22Rv1 (cell line): ENCODE measurements around the gene SRF.

Experiments used
- ZFX ChIP-seq: fragments of 450-650 bp; IDR thresholded peaks from 2 replicates; pipeline ENCODE4 v1.6.1; 2017; ENCODE audit warnings: antibody characterized with exemption, borderline replicate concordance
- TF ChIP-seq, protein P1 (sequence below): fragments of 450-650 bp; IDR thresholded peaks from 2 replicates; pipeline ENCODE4 v1.5.1; 2017; ENCODE audit warnings: mild to moderate bottlenecking

DNA sequence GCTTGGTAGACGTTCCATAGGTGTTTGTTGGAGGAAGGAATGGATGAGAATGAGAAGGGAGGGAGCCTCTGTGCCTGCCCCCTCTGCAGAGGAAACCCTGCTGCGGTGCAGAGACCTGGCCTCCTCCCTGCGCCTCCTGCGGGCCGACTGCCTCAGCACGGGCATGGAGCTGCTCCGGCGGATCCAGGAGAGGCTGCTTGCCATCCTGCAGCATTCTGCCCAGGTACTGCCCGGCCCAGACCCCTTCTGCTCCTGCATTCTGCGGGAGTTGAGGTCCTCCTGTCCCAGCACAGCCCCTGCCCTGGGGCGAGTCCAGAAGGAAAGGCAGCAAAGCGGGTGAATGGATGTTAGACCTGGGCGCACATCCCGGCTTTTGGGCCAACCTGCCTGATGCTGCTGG, 52.1 kb downstream of the SRF start:
- TF ChIP-seq, protein P1, sequence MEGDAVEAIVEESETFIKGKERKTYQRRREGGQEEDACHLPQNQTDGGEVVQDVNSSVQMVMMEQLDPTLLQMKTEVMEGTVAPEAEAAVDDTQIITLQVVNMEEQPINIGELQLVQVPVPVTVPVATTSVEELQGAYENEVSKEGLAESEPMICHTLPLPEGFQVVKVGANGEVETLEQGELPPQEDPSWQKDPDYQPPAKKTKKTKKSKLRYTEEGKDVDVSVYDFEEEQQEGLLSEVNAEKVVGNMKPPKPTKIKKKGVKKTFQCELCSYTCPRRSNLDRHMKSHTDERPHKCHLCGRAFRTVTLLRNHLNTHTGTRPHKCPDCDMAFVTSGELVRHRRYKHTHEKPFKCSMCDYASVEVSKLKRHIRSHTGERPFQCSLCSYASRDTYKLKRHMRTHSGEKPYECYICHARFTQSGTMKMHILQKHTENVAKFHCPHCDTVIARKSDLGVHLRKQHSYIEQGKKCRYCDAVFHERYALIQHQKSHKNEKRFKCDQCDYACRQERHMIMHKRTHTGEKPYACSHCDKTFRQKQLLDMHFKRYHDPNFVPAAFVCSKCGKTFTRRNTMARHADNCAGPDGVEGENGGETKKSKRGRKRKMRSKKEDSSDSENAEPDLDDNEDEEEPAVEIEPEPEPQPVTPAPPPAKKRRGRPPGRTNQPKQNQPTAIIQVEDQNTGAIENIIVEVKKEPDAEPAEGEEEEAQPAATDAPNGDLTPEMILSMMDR: no peak
- TF ChIP-seq ZFX: no peak
